ELF-1 (cell line): ENCODE measurements around the gene GORASP1.

Experiments
- DNase-seq: peaks from one replicate; pipeline ENCODE4 v3.0.0-alpha.2; 2016; ENCODE audit warnings: low read depth, low spot score

The GORASP1 gene

GRCh38 chr3:39107388-39108199 is at the start of gene GORASP1, which contains the start of gene TTC21A:
GORASP1 (minus strand) TSS chr3:39107627; CDS start chr3:39107541, 86 bp downstream.
TTC21A (plus strand) TSS chr3:39107680; CDS start chr3:39107838, 158 bp downstream.
- peak; percentile 88 for DNase-seq

GRCh38 chr3:39156421-39156820 is 49.0 kb upstream of the GORASP1 start:
- no peak for DNase-seq

GRCh38 chr3:39154280-39155021 is 47.0 kb upstream of the GORASP1 start:
- DNase-seq, result peak; percentile 96

DNA sequence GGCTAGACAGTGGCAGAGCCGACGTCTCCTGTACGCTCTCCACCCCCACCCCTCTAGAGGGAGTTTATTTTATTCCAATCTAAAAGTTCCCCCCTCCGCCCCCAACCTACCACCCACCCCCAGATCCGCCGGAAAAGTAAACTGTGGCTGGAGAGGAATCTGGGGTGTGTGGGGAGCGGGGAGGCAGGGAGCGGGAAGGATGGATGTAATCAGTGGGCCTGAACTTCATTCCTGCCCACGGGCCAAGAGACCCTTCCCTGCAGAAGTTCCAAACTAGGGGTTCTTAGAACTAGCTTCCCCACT is 46.5 kb upstream of the GORASP1 start:
- DNase-seq, result no peak

DNA sequence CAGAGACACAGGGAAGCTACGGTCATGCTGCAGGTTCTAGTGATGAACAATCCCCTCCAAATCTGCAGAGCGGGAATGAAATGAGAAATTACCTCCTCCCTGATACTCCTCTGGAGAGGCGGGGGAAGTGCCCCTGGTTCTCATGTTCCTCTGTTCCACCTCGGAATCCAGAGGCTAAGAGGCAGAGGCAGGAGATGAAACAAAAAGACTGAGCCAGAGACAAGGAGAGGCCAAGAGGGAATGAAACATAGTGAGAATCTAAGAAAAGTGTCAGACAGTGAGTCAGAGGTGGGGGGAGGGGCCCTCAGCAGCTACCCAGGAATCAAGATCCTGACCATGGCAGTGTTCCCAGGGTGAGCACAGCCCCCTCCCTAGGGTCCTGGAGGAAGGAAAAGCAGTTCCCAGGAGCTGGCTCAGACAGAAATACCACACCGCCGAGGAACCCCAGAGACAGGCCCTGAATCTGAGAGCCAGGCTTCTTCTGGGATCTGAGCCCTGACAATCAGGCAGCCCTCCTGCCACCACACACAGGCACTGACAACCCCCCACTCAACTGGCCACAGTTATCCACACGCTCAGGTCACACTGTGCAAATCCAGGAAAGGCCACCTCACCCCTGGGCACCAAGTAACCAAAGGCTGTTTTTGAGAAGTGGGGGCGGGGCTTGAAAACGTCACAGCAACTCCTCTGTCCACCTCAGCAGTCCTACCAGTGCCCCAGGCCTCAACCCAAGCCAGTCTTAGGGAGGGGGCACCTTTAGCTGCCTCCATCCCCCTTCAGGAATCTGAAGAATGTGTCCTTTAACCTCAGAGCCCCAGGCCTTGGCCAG is 43.6 kb upstream of the GORASP1 start:
- peak; percentile 95 for DNase-seq

- peak; percentile 35 for DNase-seq
Observed at GRCh38 chr3:39150148-39150802, 42.8 kb upstream of the GORASP1 start.

GRCh38 chr3:39149498-39150147 is 42.2 kb upstream of the GORASP1 start:
- DNase-seq, result no peak

DNA sequence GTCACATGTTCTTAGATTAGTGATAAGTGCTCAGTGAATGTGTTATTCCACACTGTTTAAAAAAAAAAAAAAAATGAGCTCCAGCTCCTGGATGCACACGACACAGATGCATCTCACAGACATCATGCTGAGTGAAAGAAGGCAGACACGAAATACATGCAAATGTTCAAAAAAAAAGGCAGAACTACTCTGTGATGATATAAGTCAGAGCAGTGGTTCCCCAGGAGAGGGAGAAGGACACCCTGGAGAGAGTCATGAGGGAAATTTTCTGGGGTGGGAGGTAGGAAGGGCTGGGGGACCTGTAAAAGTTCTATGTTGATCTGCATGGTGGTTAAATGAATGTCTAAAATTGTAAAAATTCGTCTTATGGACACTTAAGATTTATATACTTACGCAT is 41.6 kb upstream of the GORASP1 start:
- DNase-seq, result no peak

- DNase-seq, result peak; percentile 81
Observed at GRCh38 chr3:39148435-39149058, 41.1 kb upstream of the GORASP1 start.

GRCh38 chr3:39147711-39148434 is 40.4 kb upstream of the GORASP1 start:
- peak; percentile 51 for DNase-seq

GRCh38 chr3:39146611-39147591 is 39.5 kb upstream of the GORASP1 start:
- DNase-seq, result peak; percentile 86

DNA sequence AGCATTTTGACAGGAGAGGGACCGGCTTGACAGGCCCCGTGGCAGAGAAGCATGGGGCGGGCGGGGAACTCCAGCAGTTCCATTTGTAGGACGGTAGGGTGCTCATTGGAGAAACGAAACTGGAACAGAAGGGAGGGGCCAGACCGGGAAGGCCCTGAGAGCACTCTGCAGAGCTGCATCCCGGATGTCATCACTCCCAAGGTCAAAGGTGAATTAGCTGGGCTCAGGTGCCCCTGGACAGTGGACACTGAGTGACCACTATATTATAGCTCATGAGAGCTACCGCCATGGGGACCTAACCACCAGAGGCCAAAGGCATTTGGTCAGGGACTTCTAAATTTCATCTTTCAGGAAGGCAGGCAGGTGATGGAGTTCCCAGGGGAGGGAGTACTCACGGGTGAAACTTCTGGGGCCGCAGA is 38.7 kb upstream of the GORASP1 start:
- DNase-seq, result no peak

GRCh38 chr3:39144748-39145380 is 37.4 kb upstream of the GORASP1 start:
- DNase-seq, result no peak

GRCh38 chr3:39144095-39144747 is 36.8 kb upstream of the GORASP1 start:
- DNase-seq, result no peak

DNA sequence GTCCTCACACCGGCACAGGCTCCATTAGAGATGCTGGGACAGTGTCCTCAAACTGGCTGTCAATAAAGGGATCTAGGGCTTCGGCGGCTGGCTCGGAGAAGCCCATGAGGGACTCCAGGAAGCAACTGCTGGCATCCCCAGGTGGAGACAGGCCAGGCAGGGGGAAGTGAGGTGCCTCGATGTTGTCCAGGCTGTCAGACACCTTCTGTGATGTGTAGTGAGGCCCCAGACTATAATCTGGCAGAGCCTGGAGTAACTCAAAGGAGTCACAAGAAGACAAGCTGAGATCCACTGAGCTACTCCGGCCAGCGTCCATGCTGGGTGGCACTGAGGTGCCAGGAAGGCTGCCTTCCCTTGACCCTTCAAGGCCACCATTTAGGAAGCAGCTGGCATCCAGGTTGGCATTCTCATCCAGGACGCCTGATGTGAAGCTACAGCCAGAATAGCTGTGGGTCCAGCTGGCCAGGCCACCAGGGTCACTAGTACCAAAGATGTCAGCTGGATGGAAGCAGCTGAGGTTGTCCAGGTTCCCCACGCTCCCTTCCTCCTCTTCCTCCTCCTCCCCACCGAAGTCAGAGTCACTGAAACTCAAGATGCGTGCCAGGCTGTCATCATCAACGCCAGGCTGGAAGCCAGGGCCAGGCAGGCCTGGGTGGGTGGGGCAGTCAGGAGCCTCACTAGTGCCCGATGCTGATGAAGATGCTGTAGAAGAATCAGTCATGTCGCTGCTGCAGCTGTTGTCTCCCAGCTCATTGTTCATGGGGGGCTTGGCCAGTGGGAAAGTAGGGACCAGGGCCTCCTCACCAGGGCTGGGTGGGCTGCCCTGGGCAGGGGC is 35.8 kb upstream of the GORASP1 start:
- DNase-seq, result no peak

GRCh38 chr3:39142067-39142466 is 34.6 kb upstream of the GORASP1 start:
- no peak for DNase-seq
